HEK293 (cell line): ENCODE data around the gene ANKH.

Source experiments
- CTCF ChIA-PET: fragments of 350-600 bp; formaldehyde crosslinking; extraction: SDS; loops from one replicate; lab custom pipeline; 2021; ENCODE audit warnings: antibody characterized with exemption; lab: Yijun Ruan, JAX
- POLR2A ChIA-PET: fragments of 300-600 bp; formaldehyde crosslinking; extraction: SDS; loops from one replicate; lab custom pipeline; 2020; ENCODE audit warnings: antibody characterized with exemption, inconsistent platforms; lab: Yijun Ruan, JAX
- H3K27ac ChIP-seq: fragments of 200-500 bp; sonication (Bioruptor generic); 2 replicates; pipeline ENCODE4 v1.5.1; 2014; ENCODE audit warnings: low read depth, low read length, control low read depth, inconsistent platforms; ENCODE audit errors: extremely low read depth
- H3K36me3 ChIP-seq, 2 experiments: fragments of 200-500 bp in 1 of 2; sonication (Bioruptor generic) in 1 of 2; 1 replicate in 1 of 2; 2 replicates in 1 of 2; pipeline ENCODE4 v1.5.1; 2014 to 2017; ENCODE audit warnings: inconsistent platforms in 2 of 2, low read length in 2 of 2; ENCODE audit not compliant: control insufficient read depth in 2 of 2, insufficient read depth in 1 of 2
- H3K4me1 ChIP-seq: fragments of 200-500 bp; sonication (Bioruptor generic); 2 replicates; pipeline ENCODE4 v1.5.1; 2014; ENCODE audit warnings: mild to moderate bottlenecking, low read length, inconsistent platforms; ENCODE audit not compliant: control insufficient read depth, insufficient read depth
- H3K4me3 ChIP-seq: 2 replicates; pipeline ENCODE4 v1.5.1; 2011; ENCODE audit warnings: low read depth, mild to moderate bottlenecking, control low read depth, low read length, moderate library complexity
- H3K9me3 ChIP-seq: fragments of 200-500 bp; sonication (Bioruptor generic); 2 replicates; pipeline ENCODE4 v1.5.1; 2014; ENCODE audit warnings: low read depth, low read length, inconsistent platforms; ENCODE audit not compliant: control insufficient read depth, insufficient read depth
- FEZF1 ChIP-seq: fragments of 450-650 bp; formaldehyde crosslinking; IDR thresholded peaks from 2 replicates; pipeline ENCODE4 v1.5.1; 2016; ENCODE audit warnings: missing biosample characterization, missing genetic modification characterization
- HOXA7 ChIP-seq: sonication (generic); formaldehyde crosslinking; IDR thresholded peaks from 2 replicates; pipeline ENCODE4 v1.8.1; 2022; ENCODE audit warnings: missing genetic modification reagents, borderline replicate concordance
- INSM2 ChIP-seq: fragments of 450-650 bp; formaldehyde crosslinking; IDR thresholded peaks from 2 replicates; pipeline ENCODE4 v1.5.1; 2016; ENCODE audit warnings: missing biosample characterization, missing genetic modification characterization
- PBX3 ChIP-seq: sonication (generic); formaldehyde crosslinking; IDR thresholded peaks from 2 replicates; pipeline ENCODE4 v1.8.1; 2022; ENCODE audit warnings: mild to moderate bottlenecking, moderate library complexity, missing genetic modification reagents
- PRDM6 ChIP-seq: fragments of 450-650 bp; formaldehyde crosslinking; IDR thresholded peaks from 2 replicates; pipeline ENCODE4 v1.5.1; 2017; ENCODE audit warnings: missing biosample characterization, missing genetic modification characterization
- REPIN1 ChIP-seq: fragments of 450-650 bp; formaldehyde crosslinking; IDR thresholded peaks from 2 replicates; pipeline ENCODE4 v1.5.1; 2017; ENCODE audit warnings: missing biosample characterization, missing genetic modification characterization, low read depth
- ZBTB1 ChIP-seq: fragments of 450-650 bp; formaldehyde crosslinking; IDR thresholded peaks from 2 replicates; pipeline ENCODE4 v1.5.1; 2016; ENCODE audit warnings: missing biosample characterization, missing genetic modification characterization
- ZNF114 ChIP-seq: fragments of 450-650 bp; formaldehyde crosslinking; IDR thresholded peaks from 2 replicates; pipeline ENCODE4 v1.5.0; 2017; ENCODE audit warnings: missing biosample characterization, missing genetic modification characterization
- ZNF16 ChIP-seq: fragments of 450-650 bp; formaldehyde crosslinking; IDR thresholded peaks from 2 replicates; pipeline ENCODE4 v1.5.1; 2016; ENCODE audit warnings: low read depth, missing biosample characterization, missing genetic modification characterization
- ZNF24 ChIP-seq: fragments of 450-650 bp; formaldehyde crosslinking; IDR thresholded peaks from 2 replicates; pipeline ENCODE4 v1.5.1; 2016; ENCODE audit warnings: missing biosample characterization, missing genetic modification characterization
- ZNF341 ChIP-seq: fragments of 450-650 bp; formaldehyde crosslinking; IDR thresholded peaks from 2 replicates; pipeline ENCODE4; 2016; ENCODE audit warnings: low read depth, missing biosample characterization, missing genetic modification characterization
- ZNF449 ChIP-seq: fragments of 450-650 bp; formaldehyde crosslinking; IDR thresholded peaks from 2 replicates; pipeline ENCODE4 v1.5.1; 2017; ENCODE audit warnings: missing biosample characterization, mild to moderate bottlenecking, missing genetic modification characterization, moderate library complexity
- ZNF670 ChIP-seq: fragments of 450-650 bp; formaldehyde crosslinking; IDR thresholded peaks from 2 replicates; pipeline ENCODE4 v1.5.1; 2016; ENCODE audit warnings: missing biosample characterization, missing genetic modification characterization, low read depth
- ZNF704 ChIP-seq: fragments of 450-650 bp; formaldehyde crosslinking; IDR thresholded peaks from 2 replicates; pipeline ENCODE4 v1.5.1; 2016; ENCODE audit warnings: missing biosample characterization, missing genetic modification characterization
- ZNF707 ChIP-seq: fragments of 450-650 bp; formaldehyde crosslinking; IDR thresholded peaks from 2 replicates; pipeline ENCODE4 v1.5.1; 2016; ENCODE audit warnings: missing biosample characterization, missing genetic modification characterization
- ZNF747 ChIP-seq: fragments of 450-650 bp; formaldehyde crosslinking; IDR thresholded peaks from 2 replicates; pipeline ENCODE4 v1.5.1; 2016; ENCODE audit warnings: missing biosample characterization, missing genetic modification characterization
- ZNF830 ChIP-seq: fragments of 450-650 bp; IDR thresholded peaks from 2 replicates; pipeline ENCODE4 v1.5.0; 2018; ENCODE audit warnings: missing biosample characterization, missing genetic modification characterization, low read depth, mild to moderate bottlenecking, moderate library complexity
- ZNF837 ChIP-seq: fragments of 450-650 bp; formaldehyde crosslinking; IDR thresholded peaks from 2 replicates; pipeline ENCODE4 v1.5.1; 2016; ENCODE audit warnings: missing biosample characterization, missing genetic modification characterization
- ZSCAN30 ChIP-seq: fragments of 450-650 bp; IDR thresholded peaks from 2 replicates; pipeline ENCODE4 v1.5.1; 2018; ENCODE audit warnings: missing biosample characterization, mild to moderate bottlenecking, missing genetic modification characterization, moderate library complexity
- ZSCAN5A ChIP-seq: fragments of 450-650 bp; formaldehyde crosslinking; IDR thresholded peaks from 2 replicates; pipeline ENCODE4 v1.5.1; 2016; ENCODE audit warnings: missing biosample characterization, missing genetic modification characterization

Gene ANKH

GRCh38 chr5:14810928-14811572, 60.5 kb downstream of the ANKH start (continued):
- TF ChIP-seq ZNF114 (tag by site-specific recombination): no peak

- H3K4me3 ChIP-seq: no peak overlapping the region
- no peak overlapping the region for H3K27ac ChIP-seq
- H3K36me3 ChIP-seq: no peaks in the 10 kb centered on the region
- H3K4me1 ChIP-seq: no peaks in the 10 kb centered on the region
- CTCF ChIA-PET: no interaction called here
- TF ChIP-seq ZNF747 (tag by site-specific recombination): no peak
- TF ChIP-seq ZNF341: no peak
- TF ChIP-seq ZNF16 (tag by site-specific recombination): no peak
- TF ChIP-seq ZNF830 (tag by site-specific recombination): no peak
- TF ChIP-seq PRDM6 (tag by site-specific recombination): no peak
- no peak for TF ChIP-seq HOXA7 (CRISPR knock-in tag)
- TF ChIP-seq ZSCAN30 (tag by site-specific recombination): no peak
- TF ChIP-seq ZNF24 (tag by site-specific recombination): no peak
- POLR2A ChIA-PET: no interaction called here
- no peaks in the 10 kb centered on the region for H3K9me3 ChIP-seq
Observed at GRCh38 chr5:14810282-14810681, 61.3 kb downstream of the ANKH start.

GRCh38 chr5:14809369-14810155, 62.0 kb downstream of the ANKH start:
- no peaks in the 10 kb centered on the region for H3K4me1 ChIP-seq
- H3K4me3 ChIP-seq: no peak overlapping the region
- TF ChIP-seq ZNF837 (tag by site-specific recombination): no peak
- TF ChIP-seq FEZF1 (tag by site-specific recombination): no peak
- TF ChIP-seq, all 188 proteins: peak for 0
- Histone ChIP-seq H3K27ac (no peak overlapping the region), H3K36me3 (no peaks in the 10 kb centered on the region), H3K9me3 (no peaks in the 10 kb centered on the region)
- ChIA-PET POLR2A (no interaction called here), CTCF (no interaction called here)

- ChIA-PET POLR2A (no interaction called here), CTCF (no interaction called here)
- Histone ChIP-seq H3K4me3 (no peak overlapping the region), H3K36me3 (no peaks in the 10 kb centered on the region), H3K27ac (no peak overlapping the region), H3K9me3 (no peaks in the 10 kb centered on the region), H3K4me1 (no peaks in the 10 kb centered on the region)
- no peak for TF ChIP-seq ZSCAN5A (tag by site-specific recombination)
- TF ChIP-seq ZBTB1 (tag by site-specific recombination): no peak
- TF ChIP-seq INSM2 (tag by site-specific recombination): no peak
- TF ChIP-seq PBX3 (CRISPR knock-in tag): no peak
- no peak for TF ChIP-seq ZNF707
- no peak for TF ChIP-seq ZNF449 (tag by site-specific recombination)
- no peak for TF ChIP-seq ZNF670 (tag by site-specific recombination)
- no peak for TF ChIP-seq REPIN1 (tag by site-specific recombination)
- no peak for TF ChIP-seq ZNF704 (tag by site-specific recombination)
Observed at GRCh38 chr5:14807471-14807870, 64.1 kb downstream of the ANKH start.
